Keratinocyte (primary cell): ENCODE results near the gene DLGAP1. TPM values are rescaled to one million over a fixed set of nuclear protein-coding genes. Genes with fewer than 3 reads are reported as not detected.

ENCODE experiments used
- DNase-seq: peaks from one replicate; pipeline ENCODE4 v3.0.0-alpha.2; 2011; ENCODE audit warnings: low read depth, missing footprints, low spot score
- FAIRE-seq: peaks from 2 replicates; lab custom pipeline; 2011; peaks lifted over from hg19 to GRCh38; lab: Jason Lieb, UNC
- H2AFZ ChIP-seq: 2 replicates; pipeline ENCODE4 v1.6.0; 2012; ENCODE audit warnings: low read length, control low read depth, inconsistent platforms; ENCODE audit not compliant: control insufficient read depth
- H3K27ac ChIP-seq: 2 replicates; pipeline ENCODE4 v1.5.1; 2011; ENCODE audit warnings: low read length; ENCODE audit not compliant: control insufficient read depth, insufficient read depth
- H3K27me3 ChIP-seq: 3 replicates; pipeline ENCODE4 v1.6.0; 2011; ENCODE audit warnings: low read length; ENCODE audit not compliant: control insufficient read depth, insufficient read depth; ENCODE audit errors: extremely low read depth
- H3K36me3 ChIP-seq, 2 experiments: 2 replicates in 1 of 2; 3 replicates in 1 of 2; pipeline ENCODE4 v1.5.1; 2011; ENCODE audit warnings: low read length in 2 of 2, mild to moderate bottlenecking in 1 of 2; ENCODE audit not compliant: control insufficient read depth in 2 of 2, insufficient read depth in 2 of 2; ENCODE audit errors: extremely low read depth in 1 of 2
- H3K4me1 ChIP-seq: 3 replicates; pipeline ENCODE4 v1.5.1; 2011; ENCODE audit warnings: low read length; ENCODE audit not compliant: control insufficient read depth, insufficient read depth; ENCODE audit errors: extremely low read depth
- H3K4me2 ChIP-seq: 3 replicates; pipeline ENCODE4 v1.6.0; 2011; ENCODE audit warnings: low read depth, low read length; ENCODE audit not compliant: control insufficient read depth, insufficient read depth; ENCODE audit errors: extremely low read depth
- H3K4me3 ChIP-seq, 3 experiments: fragments of 200-600 bp in 1 of 3; sonication (generic) in 1 of 3; 2 replicates in 2 of 3; 3 replicates in 1 of 3; pipeline ENCODE4 v1.5.1; 2011 to 2016; ENCODE audit warnings: low read length in 3 of 3, mild to moderate bottlenecking in 3 of 3, control low read depth in 2 of 3, inconsistent platforms in 1 of 3, low read depth in 1 of 3, mixed read lengths in 1 of 3, mixed run types in 1 of 3, moderate library complexity in 1 of 3; ENCODE audit not compliant: control insufficient read depth in 2 of 3, insufficient read depth in 2 of 3; ENCODE audit errors: extremely low read depth in 1 of 3
- H3K79me2 ChIP-seq: 2 replicates; pipeline ENCODE4 v1.6.0; 2012; ENCODE audit warnings: low read length; ENCODE audit not compliant: control insufficient read depth, insufficient read depth
- H3K9ac ChIP-seq: 3 replicates; pipeline ENCODE4 v1.6.0; 2011; ENCODE audit warnings: low read length; ENCODE audit not compliant: control insufficient read depth, insufficient read depth; ENCODE audit errors: extremely low read depth
- H3K9me1 ChIP-seq: 3 replicates; pipeline ENCODE4 v1.6.0; 2011; ENCODE audit warnings: low read length; ENCODE audit not compliant: control insufficient read depth, insufficient read depth; ENCODE audit errors: extremely low read depth
- H3K9me3 ChIP-seq: 2 replicates; pipeline ENCODE4 v1.5.1; 2012; ENCODE audit warnings: low read depth, low read length; ENCODE audit not compliant: control insufficient read depth
- H4K20me1 ChIP-seq: 3 replicates; pipeline ENCODE4 v1.6.0; 2011; ENCODE audit warnings: low read length; ENCODE audit not compliant: control insufficient read depth, insufficient read depth; ENCODE audit errors: extremely low read depth
- EZH2 ChIP-seq: IDR thresholded peaks from one replicate; pipeline ENCODE4 v1.6.1; 2012; ENCODE audit warnings: inconsistent platforms, mild to moderate bottlenecking, low read length, moderate library complexity
- dilution Hi-C: fragments of 300-500 bp; cut with MboI; formaldehyde crosslinking; loops from one replicate; pipeline ENCODE4 v1.7.0; 2020; ENCODE audit warnings: low sequenced_read_pairs; ENCODE audit not compliant: extremely low pct_ligation_motif_present
- polyA plus RNA-seq, 5 experiments: library from polyadenylated mRNA; depleted of rRNA in 3 of 5; stranded (reverse) in 3 of 5; stranded (forward) in 1 of 5; unstranded in 1 of 5; fragments of >200 nt; gene quantifications; 1 replicate in 1 of 5; 2 replicates in 3 of 5; 3 replicates in 1 of 5; pipeline versions ENCODE4 v1.2.1 to v1.2.3, GENCODE V29; 2011 to 2012; ENCODE audit warnings: missing spikeins in 2 of 5, low read depth in 1 of 5, low replicate concordance in 1 of 5
- TF ChIP-seq, protein P1 (sequence below), 3 experiments: IDR thresholded peaks in 1 of 3; conservative IDR thresholded peaks in 1 of 3; optimal IDR thresholded peaks in 1 of 3; 2 replicates in 2 of 3; 3 replicates in 1 of 3; pipeline versions ENCODE3 to v1.5.1; 2011; ENCODE audit warnings: low read length in 3 of 3, mild to moderate bottlenecking in 3 of 3, moderate library complexity in 2 of 3, control low read depth in 1 of 3, inconsistent platforms in 1 of 3; ENCODE audit not compliant: insufficient read depth in 2 of 3; ENCODE audit errors: extremely low read depth in 1 of 3

The DLGAP1 gene
- polyA plus RNA-seq, 1 donor (not counting 4 experiments of a cell fraction or from before 2014, with no cell fraction given): not detected

DNA sequence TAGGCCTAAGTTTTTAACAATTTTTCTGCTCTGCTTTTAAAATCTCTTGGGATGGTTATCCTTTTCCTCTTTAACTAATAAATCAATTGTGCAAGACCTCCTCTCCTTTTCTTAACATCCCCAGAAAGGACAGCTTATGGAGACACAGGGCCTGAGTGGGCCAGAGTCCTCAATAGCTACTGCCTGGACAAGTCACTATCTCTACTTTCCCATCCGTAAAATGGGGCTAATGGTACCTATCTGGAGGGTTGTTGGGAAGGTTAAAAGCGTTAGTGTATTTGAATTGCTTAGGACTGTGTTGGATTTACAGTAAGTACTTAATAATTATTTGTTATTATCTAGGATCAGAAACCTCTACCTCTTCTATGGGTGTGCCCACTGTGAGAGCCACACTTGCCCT is 945.1 kb downstream of the DLGAP1 start:
- peaks cover 25% of the 10 kb centered on the region for H3K4me1 ChIP-seq
- no peaks in the 10 kb centered on the region for H4K20me1 ChIP-seq
- H3K4me2 ChIP-seq: no peak overlapping the region
- H3K27ac ChIP-seq: no peak overlapping the region
- DNase-seq (no peak), FAIRE-seq (no peak)
- dilution Hi-C loops: no loop called here
- no peak for TF ChIP-seq EZH2
- no peak overlapping the region for H3K9ac ChIP-seq
- no peaks in the 10 kb centered on the region for H3K9me3 ChIP-seq
- H3K79me2 ChIP-seq: no peaks in the 10 kb centered on the region
- no peaks in the 10 kb centered on the region for H3K36me3 ChIP-seq
- no peak overlapping the region for H3K4me3 ChIP-seq
- H3K27me3 ChIP-seq: no peaks in the 10 kb centered on the region
- H2AFZ ChIP-seq: no peak overlapping the region
- no peaks in the 10 kb centered on the region for H3K9me1 ChIP-seq

DNA sequence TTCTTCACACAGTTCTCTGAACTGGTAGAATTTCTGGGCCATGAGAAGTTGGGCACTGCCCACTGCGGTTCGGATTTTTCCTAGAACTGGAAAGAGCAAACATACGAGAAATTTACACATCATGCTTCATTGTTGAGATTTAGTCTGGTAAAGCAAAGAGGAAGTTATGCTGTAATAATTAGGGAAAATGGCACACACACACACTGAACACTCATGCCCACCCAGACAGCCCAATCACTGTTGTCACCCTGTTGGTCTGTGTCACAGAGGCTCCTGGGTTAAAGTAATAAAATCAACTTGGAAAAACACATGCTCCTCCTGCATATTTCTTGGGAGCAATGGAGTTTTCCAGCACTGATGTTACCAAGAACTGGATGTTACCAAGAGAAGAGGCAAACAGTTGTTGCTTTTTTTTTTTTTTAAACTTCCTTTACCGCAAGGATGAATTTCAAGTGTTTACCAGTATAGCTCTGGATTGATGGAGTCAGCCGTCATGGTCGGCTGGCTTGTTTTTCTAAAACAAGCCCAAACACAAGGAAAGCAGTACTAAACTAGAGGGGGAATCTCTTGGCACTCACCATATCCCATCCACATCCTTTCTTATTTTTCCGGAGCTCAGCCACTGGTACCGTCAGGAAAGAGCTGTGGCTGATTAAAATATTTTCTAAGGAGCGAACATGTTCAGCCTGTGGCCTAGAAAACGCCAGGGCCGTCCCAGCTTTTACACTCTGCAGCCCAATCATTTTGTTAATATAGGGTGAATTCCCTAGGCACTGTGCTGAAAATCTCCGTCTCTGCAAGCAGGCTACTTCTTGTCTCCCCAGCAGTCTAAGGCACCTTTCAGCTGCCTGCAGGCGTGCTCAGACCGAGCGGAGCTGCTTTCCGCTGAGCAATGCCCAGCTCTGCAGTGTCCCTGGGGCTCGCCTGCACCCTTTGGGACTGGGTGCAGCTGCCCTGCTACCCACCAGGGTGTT is 946.2 kb downstream of the DLGAP1 start:
- H3K4me1 ChIP-seq: peaks cover 25% of the 10 kb centered on the region
- H3K4me2 ChIP-seq: peak overlapping the region; percentile 56
- no peaks in the 10 kb centered on the region for H3K9me1 ChIP-seq
- no peak overlapping the region for H3K4me3 ChIP-seq
- dilution Hi-C loops: no loop called here
- DNase-seq (no peak), FAIRE-seq (peak; percentile 74)
- no peak for TF ChIP-seq EZH2
- TF ChIP-seq, protein P1, sequence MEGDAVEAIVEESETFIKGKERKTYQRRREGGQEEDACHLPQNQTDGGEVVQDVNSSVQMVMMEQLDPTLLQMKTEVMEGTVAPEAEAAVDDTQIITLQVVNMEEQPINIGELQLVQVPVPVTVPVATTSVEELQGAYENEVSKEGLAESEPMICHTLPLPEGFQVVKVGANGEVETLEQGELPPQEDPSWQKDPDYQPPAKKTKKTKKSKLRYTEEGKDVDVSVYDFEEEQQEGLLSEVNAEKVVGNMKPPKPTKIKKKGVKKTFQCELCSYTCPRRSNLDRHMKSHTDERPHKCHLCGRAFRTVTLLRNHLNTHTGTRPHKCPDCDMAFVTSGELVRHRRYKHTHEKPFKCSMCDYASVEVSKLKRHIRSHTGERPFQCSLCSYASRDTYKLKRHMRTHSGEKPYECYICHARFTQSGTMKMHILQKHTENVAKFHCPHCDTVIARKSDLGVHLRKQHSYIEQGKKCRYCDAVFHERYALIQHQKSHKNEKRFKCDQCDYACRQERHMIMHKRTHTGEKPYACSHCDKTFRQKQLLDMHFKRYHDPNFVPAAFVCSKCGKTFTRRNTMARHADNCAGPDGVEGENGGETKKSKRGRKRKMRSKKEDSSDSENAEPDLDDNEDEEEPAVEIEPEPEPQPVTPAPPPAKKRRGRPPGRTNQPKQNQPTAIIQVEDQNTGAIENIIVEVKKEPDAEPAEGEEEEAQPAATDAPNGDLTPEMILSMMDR (optimal IDR thresholded peaks at IDR 0.05 in 1 of 3, IDR thresholded peaks at IDR 0.05 in 1 of 3, conservative IDR thresholded peaks at IDR 0.05 in 1 of 3; ENCODE audit: extremely low read depth in 1 of 3, insufficient read depth in 2 of 3, low read length in 3 of 3): no peak
- peak overlapping the region; percentile 44 for H2AFZ ChIP-seq
- H3K9me3 ChIP-seq: no peaks in the 10 kb centered on the region
- no peaks in the 10 kb centered on the region for H3K79me2 ChIP-seq
- no peak overlapping the region for H3K9ac ChIP-seq
- no peaks in the 10 kb centered on the region for H3K27me3 ChIP-seq
- no peaks in the 10 kb centered on the region for H3K36me3 ChIP-seq
- no peak overlapping the region for H3K27ac ChIP-seq
- no peaks in the 10 kb centered on the region for H4K20me1 ChIP-seq
